Measurements from ENCODE around the gene TRMT13.

TRMT13 gene

GRCh38 chr1:100152271-100152670 is 19.3 kb downstream of the TRMT13 start:
- no peak overlapping the region for H3K4me3 ChIP-seq (ENCODE audit: low read depth, low read length)

DNA sequence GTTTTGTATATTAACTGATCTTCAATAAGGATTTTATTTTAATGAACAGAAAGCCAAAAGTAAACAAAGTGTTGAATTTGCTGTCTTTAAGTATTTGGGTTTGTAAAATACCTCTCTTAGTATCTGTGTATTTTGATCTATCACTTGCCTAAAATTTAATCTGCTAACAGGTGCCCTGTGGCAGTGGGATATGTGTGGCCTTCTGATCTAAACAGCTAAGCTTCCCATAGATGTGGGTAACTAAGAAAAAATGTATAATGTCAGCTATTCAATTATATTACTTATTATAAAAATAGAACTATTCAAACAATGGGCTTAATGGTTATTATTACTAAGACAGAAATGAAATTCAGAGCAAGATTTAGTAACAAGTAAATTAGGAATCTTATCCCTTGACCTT is 29.9 kb downstream of the TRMT13 start:
- TF ChIP-seq, protein P1, sequence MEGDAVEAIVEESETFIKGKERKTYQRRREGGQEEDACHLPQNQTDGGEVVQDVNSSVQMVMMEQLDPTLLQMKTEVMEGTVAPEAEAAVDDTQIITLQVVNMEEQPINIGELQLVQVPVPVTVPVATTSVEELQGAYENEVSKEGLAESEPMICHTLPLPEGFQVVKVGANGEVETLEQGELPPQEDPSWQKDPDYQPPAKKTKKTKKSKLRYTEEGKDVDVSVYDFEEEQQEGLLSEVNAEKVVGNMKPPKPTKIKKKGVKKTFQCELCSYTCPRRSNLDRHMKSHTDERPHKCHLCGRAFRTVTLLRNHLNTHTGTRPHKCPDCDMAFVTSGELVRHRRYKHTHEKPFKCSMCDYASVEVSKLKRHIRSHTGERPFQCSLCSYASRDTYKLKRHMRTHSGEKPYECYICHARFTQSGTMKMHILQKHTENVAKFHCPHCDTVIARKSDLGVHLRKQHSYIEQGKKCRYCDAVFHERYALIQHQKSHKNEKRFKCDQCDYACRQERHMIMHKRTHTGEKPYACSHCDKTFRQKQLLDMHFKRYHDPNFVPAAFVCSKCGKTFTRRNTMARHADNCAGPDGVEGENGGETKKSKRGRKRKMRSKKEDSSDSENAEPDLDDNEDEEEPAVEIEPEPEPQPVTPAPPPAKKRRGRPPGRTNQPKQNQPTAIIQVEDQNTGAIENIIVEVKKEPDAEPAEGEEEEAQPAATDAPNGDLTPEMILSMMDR (IDR thresholded peaks at IDR 0.05; ENCODE audit: low read depth, low read length): no peak
- H3K4me3 ChIP-seq (ENCODE audit: low read depth, low read length): no peak overlapping the region

More at GRCh38 chr1:100152271-100152670, 19.3 kb downstream of the TRMT13 start:
- TF ChIP-seq, protein P1 (IDR thresholded peaks at IDR 0.05; ENCODE audit: low read depth, low read length): no peak

GRCh38 chr1:100164216-100164615 is 31.3 kb downstream of the TRMT13 start:
- TF ChIP-seq, protein P1 (IDR thresholded peaks at IDR 0.05; ENCODE audit: low read depth, low read length): no peak
- no peak overlapping the region for H3K4me3 ChIP-seq (ENCODE audit: low read depth, low read length)

- H3K4me3 ChIP-seq (ENCODE audit: low read depth, low read length): no peak overlapping the region
- TF ChIP-seq, protein P1 (IDR thresholded peaks at IDR 0.05; ENCODE audit: low read depth, low read length): no peak
Measured at GRCh38 chr1:100164702-100165101, 31.7 kb downstream of the TRMT13 start.

DNA sequence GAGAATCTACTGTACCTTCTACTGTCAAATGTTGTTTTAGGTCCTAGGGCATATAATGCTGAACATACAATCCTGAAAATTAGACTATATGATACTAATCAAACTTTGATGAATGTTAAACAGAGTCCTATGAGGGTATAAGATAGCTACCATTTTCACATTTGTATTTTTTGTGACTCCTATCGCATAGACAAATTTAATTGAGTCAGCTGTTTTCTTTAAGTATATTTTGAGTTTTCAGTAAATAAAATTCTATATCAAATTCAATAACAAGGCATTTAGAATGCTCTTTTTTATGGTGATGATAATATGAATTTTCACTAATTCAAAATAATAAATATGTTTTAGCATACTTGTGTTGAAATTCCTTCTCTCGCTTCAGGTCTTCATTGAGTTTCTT is 35.1 kb downstream of the TRMT13 start:
- H3K4me3 ChIP-seq (ENCODE audit: low read depth, low read length): no peak overlapping the region
- TF ChIP-seq, protein P1 (IDR thresholded peaks at IDR 0.05; ENCODE audit: low read depth, low read length): no peak

DNA sequence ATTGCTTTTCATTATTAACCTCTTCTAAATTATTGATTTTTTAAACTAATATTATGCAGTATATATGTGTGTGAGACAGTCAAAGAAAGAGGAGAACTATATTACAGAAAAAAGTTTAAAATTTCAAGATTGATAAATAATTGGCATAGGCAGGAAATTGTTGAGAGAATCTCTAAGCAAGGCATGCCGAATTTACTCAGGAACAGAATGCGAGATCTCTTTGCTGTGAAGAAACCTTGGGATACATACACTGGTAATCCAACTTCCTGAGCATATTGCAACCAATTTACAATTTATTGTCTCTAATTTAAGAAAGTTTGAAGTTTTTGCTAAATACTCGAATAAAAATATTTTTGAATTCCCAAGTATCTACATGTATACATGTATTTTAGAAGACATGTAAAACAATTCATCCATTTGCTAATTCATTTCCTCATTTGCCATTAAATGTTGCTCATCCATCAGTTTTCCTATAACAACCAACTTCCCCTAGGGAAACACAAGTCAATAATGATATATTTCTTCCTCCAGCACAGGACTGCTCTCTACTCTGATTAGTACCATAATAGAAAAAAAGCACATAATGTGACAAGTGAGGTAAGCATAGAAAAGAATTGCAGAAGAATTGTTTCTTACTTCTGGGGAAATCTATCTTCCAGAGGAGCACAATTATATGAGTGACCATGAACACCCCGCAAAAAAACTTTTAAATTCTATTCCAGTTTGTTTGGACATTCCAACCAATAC is 44.5 kb downstream of the TRMT13 start:
- H3K4me3 ChIP-seq (ENCODE audit: low read depth, low read length): no peak overlapping the region
- TF ChIP-seq, protein P1 (IDR thresholded peaks at IDR 0.05; ENCODE audit: low read depth, low read length): no peak

DNA sequence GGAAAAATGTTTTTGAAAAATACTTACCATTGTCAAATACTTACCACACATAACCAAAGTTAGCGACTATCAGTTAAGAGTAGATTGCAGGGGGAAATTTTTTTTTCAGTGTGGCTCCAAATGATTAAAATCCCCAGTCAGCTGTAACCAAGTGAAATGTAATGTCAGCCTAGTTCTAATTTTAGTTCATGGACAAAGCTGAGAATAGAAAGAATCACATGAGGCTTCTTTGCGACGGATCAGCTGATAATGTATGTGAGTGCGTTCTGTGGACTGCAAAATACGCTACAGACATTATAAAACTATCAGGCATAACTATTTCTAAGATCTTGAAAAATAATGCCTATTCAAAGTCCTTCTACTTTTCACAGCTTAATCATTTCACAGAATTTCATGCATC is 45.1 kb downstream of the TRMT13 start, which contains the start of gene LRRC39:
TSS of gene LRRC39 (minus strand) at position 166 of the 400 bp plus-strand sequence. CDS start 9,740 bp downstream, outside the sequence.
- TF ChIP-seq, protein P1 (IDR thresholded peaks at IDR 0.05; ENCODE audit: low read depth, low read length): no peak

More for the DNA sequence above, 45.1 kb downstream of the TRMT13 start, which contains the start of gene LRRC39:
- H3K4me3 ChIP-seq (ENCODE audit: low read depth, low read length): no peak within 1 kb of the TSS

Measured in WI38 (cell line).